AG04449 (cell line): Measurements from ENCODE around the gene FANCB.
A peak's percentile ranks its signal among the peaks of the same experiment; 100 is the strongest.

ENCODE experiments used
- CTCF ChIA-PET: fragments of 350-600 bp; formaldehyde crosslinking; extraction: SDS; loops from one replicate; lab custom pipeline; 2021; ENCODE audit warnings: antibody characterized with exemption; lab: Yijun Ruan, JAX
- POLR2A ChIA-PET: fragments of 400-600, 350-600 bp; formaldehyde crosslinking; extraction: SDS; loops from one replicate; lab custom pipeline; 2020; ENCODE audit warnings: antibody characterized with exemption, inconsistent platforms; lab: Yijun Ruan, JAX
- DNase-seq: peaks from one replicate; pipeline ENCODE4 v3.0.0-alpha.2; 2010; ENCODE audit warnings: low read depth, low spot score
- H3K4me3 ChIP-seq: 2 replicates; pipeline ENCODE4 v1.5.1; 2011; ENCODE audit warnings: low read depth, mild to moderate bottlenecking, control low read depth, low read length
- TF ChIP-seq, protein P1 (sequence below): IDR thresholded peaks from one replicate; pipeline ENCODE4 v1.5.1; 2011; ENCODE audit warnings: mild to moderate bottlenecking, moderate library complexity, low read length, control low read depth, inconsistent platforms; ENCODE audit not compliant: insufficient read depth; ENCODE audit errors: missing control alignments

FANCB gene

DNA sequence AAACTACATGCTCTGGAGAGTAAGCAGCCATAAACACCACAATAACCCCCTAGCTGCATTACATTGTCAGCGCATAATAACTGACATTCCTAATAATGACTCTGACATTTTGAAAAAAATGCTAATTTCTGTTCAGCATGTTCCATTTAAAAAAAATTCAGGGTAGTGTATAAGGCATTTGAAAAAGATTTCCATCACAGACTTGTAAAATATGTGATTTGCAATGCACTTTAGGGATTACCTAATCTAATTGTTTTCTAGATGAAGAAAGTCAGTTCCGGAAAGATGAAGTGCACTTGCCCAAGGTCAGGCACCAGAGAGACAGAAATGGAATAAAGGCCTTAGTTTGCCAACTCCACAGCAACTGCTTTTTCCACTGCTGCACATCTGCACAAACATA is 55.3 kb downstream of the FANCB start:
- TF ChIP-seq, protein P1, sequence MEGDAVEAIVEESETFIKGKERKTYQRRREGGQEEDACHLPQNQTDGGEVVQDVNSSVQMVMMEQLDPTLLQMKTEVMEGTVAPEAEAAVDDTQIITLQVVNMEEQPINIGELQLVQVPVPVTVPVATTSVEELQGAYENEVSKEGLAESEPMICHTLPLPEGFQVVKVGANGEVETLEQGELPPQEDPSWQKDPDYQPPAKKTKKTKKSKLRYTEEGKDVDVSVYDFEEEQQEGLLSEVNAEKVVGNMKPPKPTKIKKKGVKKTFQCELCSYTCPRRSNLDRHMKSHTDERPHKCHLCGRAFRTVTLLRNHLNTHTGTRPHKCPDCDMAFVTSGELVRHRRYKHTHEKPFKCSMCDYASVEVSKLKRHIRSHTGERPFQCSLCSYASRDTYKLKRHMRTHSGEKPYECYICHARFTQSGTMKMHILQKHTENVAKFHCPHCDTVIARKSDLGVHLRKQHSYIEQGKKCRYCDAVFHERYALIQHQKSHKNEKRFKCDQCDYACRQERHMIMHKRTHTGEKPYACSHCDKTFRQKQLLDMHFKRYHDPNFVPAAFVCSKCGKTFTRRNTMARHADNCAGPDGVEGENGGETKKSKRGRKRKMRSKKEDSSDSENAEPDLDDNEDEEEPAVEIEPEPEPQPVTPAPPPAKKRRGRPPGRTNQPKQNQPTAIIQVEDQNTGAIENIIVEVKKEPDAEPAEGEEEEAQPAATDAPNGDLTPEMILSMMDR, result no peak
- no peak for DNase-seq
- H3K4me3 ChIP-seq, result no peak overlapping the region
- ChIA-PET CTCF (no interaction called here), POLR2A (no interaction called here)

DNA sequence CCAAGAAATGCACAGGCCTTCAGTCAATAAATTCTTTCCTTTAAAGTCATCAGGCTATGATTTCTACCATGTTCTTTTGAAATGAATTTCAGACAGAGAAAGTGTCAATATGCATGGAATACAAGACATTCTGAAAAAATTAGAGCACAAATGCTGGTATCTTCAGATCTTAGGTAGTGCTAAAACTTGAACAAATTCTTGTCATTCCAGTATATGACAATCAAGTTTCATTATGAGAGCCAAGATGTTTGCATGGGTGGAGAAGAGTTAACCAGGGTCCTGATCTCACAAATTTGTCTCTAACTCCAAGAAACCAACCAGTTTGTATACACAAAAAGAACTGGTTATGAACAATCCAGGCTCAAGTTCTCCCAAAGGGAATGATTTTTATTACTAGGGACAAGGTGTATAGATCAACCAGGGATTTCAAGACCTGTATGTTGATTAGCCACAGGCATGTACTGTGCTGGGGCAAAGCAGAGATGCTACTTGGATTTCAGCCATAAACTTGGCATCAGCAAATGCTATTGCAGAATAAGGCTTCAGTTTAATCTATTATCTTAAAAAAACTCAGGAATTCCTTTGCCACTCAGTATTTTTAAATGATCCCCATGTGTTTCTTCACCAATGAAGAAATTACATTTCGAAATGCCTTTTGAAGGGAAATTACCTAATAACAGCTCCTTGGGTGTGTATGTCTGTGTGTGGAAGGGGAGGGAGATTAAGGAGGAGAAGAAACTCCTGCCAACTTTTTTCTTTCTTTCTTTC is 69.7 kb downstream of the FANCB start:
- TF ChIP-seq, protein P1, result no peak
- CTCF ChIA-PET, result no interaction called here
- POLR2A ChIA-PET, result no interaction called here
- no peak overlapping the region for H3K4me3 ChIP-seq
- DNase-seq, result peak; percentile 5

DNA sequence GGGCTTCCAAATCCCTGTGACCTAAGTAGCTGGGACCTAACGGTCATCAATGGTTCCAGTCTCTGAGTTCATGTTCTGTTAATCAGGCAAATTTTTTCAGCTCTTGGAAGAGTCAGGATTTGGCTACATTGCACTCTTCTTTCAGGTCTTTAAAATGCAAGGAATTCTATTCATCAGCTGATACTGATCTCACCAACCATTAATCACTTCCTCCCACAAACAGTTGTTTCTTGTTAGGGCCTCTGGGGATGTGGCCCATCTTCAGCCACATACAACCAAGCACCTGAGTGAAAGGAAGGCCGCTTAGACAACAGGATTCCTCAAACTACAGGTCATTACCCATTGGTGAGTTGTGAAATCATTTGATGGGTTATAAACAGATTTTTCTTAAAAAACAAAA is 71.7 kb downstream of the FANCB start:
- ChIA-PET POLR2A (no interaction called here), CTCF (no interaction called here)
- DNase-seq, result no peak
- H3K4me3 ChIP-seq, result no peak overlapping the region
- TF ChIP-seq, protein P1, result no peak

DNA sequence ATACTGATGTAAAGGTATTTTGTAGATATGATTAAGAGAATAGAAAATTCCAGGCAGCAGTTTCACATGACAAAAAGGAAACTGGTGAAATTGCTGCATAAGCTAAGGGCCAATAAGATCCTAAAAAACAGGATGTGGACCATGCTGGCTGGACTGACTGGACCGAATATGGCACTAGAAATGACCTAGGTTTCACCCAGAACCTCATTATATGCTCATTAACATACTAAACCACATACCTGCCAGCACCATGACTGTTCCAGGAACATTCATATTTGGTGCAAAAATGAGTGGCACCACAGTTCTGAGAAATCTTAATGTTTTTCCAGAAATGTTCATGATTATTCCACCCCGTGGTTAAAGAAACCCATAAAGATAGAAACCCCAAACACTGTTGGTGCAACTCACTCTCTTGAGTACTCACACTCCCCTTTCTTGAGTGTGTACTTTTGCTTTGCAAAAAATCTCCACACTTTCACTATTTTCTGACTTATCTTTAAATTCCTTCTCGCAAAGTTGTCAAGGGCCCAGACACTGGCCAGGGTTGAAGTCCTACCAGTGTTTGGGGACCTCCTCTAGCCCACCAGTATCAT is 74.0 kb downstream of the FANCB start:
- TF ChIP-seq, protein P1, result no peak
- no peak for DNase-seq
- ChIA-PET CTCF (no interaction called here), POLR2A (no interaction called here)
- H3K4me3 ChIP-seq, result no peak overlapping the region
